Activated T-cell treated with anti-CD3 and anti-CD28 coated beads for 24 hours (primary cell): Measurements from ENCODE around the gene PGGHG.
"Not testable (repeated sequence)": the region's sequence is repeated elsewhere in the genome, so short reads cannot be mapped to it uniquely, and the experiment has no call there.

Experiments
- DNase-seq: peaks from one replicate; pipeline ENCODE4 v3.0.0-alpha.2; 2020; ENCODE audit warnings: low read depth

The PGGHG gene

DNA sequence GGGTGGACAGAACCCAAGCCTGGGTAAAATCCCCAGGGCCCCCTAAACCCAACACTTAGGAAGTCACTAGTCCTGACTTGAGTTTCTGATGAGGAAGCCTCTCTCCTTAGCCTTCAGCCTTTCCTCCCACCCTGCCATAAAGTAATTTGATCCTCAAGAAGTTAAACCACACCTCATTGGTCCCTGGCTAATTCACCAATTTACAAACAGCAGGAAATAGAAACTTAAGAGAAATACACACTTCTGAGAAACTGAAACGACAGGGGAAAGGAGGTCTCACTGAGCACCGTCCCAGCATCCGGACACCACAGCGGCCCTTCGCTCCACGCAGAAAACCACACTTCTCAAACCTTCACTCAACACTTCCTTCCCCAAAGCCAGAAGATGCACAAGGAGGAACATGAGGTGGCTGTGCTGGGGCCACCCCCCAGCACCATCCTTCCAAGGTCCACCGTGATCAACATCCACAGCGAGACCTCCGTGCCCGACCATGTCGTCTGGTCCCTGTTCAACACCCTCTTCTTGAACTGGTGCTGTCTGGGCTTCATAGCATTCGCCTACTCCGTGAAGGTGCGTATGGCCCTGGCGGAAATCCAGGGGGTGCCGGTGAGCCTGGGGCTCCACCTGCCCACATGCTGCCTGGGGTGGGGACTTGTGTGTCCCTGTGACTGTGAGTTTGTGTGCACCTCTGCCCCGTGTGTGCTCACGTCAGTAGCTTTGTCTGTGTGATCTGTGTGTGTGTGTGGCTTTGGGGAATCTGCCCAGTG lies 25.0 kb downstream of the PGGHG start, which contains the start of gene IFITM1:
Gene IFITM1, plus strand, starts transcription at position 254 of the 767 bp plus-strand sequence. Its CDS starts 131 bp downstream, at position 385.
- no peak for DNase-seq

DNA sequence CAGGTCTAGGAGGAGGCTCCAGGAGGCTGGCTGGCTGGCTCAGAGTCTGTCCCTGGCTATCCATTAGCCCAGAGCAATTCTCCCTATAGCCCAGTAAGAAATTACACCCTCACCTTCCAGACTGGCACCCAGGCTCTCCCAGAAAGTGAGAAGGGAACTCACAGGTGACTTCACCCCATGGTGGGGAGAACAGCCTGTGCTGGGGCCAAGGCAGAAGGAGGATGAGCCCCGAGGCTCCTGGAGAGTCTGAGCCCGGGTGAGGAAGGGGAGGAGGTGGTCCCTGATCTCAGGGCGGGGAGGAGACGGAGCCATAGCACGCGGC lies 25.6 kb downstream of the PGGHG start:
- DNase-seq = not testable (repeated sequence)

DNA sequence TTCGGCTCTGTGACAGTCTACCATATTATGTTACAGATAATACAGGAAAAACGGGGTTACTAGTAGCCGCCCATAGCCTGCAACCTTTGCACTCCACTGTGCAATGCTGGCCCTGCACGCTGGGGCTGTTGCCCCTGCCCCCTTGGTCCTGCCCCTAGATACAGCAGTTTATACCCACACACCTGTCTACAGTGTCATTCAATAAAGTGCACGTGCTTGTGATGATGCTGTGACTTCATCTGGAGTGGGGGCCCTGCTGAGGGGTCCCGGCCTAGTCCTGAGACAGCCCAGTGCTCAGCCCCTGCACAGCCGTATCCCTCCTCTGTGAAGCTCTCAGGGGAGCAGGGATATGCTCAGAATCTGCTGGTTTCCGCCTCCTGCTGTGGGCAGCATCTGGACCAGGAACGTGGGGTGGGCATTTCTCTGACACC lies 26.1 kb downstream of the PGGHG start:
- DNase-seq = no peak

DNA sequence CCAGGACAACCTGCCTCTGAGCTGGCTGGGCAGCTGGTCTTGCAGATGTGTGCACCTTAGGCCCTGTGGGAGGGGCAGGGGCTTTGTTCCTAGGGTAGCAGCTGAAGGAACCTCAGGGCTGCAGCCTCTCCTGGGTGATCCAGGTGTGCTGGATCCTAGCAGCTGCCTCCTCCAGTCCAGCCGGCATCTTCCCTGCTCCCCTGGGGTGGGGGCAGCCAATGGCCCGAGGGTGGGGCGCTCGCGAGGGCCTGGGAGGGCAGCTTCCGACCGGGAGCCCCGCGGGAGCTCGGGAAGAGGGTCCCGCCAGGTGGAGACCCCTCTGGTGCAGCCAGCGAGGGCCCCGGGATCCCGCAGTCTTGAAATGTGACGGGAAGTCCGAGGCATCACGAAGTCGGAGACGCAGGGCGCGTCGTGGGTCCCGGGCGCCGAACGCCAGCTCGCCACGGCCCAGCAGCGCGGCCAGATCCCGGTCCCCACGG lies 26.6 kb downstream of the PGGHG start:
- no peak for DNase-seq

DNA sequence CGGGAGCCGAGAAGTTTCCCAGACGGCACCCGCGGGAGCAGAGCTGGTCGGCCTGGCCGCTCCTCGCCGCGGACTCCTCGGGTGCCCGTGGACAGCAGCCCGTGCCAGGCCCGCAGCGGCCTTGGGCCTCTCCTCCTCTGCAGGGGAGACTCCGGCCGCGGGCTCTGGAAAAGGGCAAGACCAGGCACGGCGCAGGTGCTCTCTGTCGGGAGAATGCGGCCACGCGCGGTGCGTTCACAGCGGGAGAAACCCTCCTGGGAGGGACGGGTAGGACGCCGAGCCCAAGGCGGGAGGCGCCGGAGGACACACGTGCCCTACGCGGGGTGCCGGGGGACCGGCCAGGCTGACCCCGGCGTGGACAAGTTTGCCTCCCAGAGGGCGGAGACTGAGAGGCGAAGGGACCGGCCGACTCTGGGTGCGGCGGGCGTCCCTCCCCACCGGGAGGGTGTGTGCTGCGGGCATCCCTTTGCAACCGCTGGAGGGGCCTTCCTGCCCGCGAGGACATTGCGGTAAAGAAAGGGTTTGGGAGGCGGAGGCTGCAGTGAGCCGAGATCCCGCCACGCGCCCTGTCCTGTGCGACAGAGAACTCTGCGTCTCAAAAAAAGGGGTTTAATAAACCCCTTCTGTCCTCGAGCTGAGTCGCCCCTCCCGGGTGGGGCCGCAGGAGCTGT lies 27.2 kb downstream of the PGGHG start:
- DNase-seq = no peak

DNA sequence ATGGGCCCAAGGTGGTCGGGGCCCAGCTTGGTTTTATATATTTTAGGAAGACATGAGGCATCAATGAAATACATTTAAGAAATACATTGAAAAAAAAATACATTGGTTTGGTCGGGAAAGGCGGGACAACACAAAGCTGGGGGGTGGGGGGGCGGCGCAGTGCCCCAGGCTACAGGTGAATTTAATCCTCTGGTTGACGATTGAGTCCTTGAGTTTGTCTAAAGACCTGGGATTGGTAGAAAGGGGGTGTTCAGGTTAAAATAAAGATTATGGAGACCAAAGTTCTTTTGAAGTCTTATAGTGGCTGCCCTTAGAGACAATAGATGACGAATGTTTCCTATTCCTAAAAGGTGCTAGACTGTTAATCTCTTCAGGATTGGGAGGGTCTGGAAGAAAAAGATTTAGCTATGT lies 28.0 kb downstream of the PGGHG start:
- DNase-seq = no peak

DNA sequence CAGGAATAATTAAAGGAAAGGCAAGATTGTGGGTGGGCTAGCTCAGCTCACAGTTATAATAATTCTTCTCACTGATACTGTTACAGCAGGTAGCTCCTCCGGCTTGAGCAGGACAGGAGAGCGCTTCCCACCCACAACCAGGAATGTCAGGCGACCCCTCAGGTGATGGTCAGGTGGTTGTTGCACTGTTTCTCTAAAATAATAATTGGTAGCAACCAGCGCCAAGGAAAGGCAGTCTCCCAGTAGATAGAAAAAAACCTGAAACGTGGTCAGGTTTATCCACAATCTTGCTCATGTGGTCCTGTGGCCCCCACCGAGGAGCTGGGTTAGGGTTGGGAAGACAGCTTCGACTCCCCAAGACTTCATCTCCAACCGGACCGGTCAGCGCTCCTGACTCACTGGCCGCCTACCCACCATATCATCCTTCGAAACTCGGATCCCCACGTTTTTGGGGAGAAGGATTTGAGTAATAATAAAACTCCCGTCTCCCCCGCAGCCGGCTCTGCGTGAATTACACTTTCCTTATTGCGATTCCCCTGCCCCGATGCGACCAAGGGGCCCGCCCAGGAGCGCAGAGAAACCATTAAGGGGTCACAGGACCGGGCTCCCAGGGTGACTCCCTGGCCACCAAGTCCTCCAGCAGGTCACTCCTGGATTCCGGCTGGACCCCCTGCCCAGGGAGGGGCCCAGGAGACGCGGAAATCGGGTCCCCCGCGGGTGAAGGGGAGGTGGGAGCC lies 28.9 kb downstream of the PGGHG start:
- DNase-seq = not testable (repeated sequence)

DNA sequence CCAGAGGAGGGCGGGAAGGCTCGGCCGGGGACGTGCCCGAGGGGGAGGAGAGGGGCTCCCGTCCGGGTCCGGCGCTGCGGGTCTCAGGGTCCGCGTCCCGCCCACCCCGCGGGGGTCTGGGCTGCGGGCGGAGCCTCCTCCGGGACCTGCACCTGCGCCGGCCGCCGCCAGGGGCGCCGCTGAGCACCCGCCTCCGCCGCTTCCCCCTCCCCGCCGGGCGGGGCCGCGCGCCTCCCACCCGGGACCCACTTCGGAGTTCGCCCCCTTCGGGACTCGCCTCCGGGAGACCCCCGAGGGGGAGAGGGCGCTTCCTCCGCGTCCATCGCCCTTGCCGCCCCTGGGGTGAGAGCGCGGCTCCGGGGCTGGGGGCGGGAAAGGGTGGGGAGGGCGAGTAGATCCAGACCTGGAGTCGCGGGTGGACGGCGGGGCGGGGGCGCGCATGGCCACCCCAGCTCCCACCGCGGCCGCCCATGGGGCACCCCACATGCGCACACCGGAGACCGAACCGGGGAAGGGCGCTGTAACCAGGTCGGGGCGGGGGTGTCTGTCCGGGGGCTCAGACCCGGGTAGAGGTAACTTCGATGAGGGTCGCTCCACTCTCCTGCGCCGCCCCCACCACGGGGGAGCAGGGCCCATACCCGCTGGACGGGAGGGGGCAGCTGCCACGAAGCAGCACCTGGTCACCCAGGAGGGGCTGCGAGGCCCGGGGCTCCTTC lies 29.6 kb downstream of the PGGHG start:
- DNase-seq = not testable (repeated sequence)

DNA sequence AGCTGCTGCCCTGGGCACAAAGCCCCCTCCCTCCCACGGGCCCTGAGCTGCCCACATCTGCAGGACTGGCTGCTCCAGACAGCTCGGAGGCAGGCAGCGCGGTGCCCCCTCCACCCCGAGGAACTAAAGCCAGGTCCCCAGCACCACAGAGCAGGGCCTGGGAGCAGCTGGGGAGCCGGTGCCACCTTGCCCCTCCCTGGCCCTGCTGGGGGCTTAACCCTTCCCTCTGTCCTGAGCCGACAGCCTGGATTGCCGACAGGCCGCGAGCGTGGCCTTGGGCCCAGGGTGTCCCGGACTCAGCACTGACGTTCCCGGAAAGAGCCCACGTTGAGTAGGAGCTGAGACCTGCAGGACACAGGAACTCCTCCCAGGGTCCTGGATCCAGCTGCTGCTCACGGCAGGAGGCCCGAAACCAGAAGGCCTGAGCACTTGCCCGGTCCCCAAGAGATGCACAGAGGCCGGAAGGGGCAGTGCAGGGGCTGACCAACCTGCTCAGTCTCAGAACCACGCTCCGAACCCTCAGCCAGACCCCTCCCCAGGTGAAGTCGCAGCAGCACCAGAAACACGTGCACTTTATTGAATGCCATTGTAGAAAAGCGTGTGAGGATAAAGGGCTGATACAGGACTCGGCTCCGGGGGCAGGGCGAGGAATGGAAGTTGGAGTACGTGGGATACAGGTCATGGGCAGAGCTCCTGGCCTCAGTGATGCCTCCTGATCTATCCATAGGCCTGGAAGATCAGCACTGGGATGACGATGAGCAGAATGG lies 30.4 kb downstream of the PGGHG start:
- DNase-seq = not testable (repeated sequence)

DNA sequence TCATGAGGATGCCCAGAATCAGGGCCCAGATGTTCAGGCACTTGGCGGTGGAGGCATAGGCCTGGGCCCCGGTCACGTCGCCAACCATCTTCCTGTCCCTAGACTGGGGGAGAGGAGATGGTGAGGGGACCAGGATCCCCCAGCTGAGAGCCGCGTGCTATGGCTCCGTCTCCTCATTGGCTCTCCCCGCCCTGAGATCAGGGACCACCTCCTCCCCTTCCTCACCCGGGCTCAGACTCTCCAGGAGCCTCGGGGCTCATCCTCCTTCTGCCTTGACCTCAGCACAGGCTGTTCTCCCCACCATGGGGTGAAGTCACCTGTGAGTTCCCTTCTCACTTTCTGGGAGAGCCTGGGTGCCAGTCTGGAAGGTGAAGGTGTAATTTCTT lies 31.0 kb downstream of the PGGHG start:
- not testable (repeated sequence) for DNase-seq

DNA sequence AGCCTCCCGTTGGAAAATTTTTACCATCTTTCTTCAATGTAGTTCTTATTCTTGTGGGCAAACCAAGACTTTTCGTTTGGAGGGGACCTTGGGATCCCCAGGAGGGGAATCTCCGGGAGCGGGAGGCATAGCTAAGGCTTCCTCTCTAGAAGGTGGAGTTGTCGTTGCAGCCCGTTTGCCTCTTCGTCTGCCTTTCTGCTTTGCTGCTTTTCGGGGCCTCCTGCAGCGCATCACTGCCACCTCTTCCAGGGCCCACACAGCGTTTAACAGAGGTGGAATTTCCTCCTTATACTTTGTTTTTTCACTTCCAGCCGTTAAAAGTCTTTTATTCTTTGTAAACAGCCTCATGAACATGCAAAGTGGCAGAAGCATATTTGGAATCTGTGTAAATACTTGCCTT lies 35.2 kb downstream of the PGGHG start:
- DNase-seq = no peak

DNA sequence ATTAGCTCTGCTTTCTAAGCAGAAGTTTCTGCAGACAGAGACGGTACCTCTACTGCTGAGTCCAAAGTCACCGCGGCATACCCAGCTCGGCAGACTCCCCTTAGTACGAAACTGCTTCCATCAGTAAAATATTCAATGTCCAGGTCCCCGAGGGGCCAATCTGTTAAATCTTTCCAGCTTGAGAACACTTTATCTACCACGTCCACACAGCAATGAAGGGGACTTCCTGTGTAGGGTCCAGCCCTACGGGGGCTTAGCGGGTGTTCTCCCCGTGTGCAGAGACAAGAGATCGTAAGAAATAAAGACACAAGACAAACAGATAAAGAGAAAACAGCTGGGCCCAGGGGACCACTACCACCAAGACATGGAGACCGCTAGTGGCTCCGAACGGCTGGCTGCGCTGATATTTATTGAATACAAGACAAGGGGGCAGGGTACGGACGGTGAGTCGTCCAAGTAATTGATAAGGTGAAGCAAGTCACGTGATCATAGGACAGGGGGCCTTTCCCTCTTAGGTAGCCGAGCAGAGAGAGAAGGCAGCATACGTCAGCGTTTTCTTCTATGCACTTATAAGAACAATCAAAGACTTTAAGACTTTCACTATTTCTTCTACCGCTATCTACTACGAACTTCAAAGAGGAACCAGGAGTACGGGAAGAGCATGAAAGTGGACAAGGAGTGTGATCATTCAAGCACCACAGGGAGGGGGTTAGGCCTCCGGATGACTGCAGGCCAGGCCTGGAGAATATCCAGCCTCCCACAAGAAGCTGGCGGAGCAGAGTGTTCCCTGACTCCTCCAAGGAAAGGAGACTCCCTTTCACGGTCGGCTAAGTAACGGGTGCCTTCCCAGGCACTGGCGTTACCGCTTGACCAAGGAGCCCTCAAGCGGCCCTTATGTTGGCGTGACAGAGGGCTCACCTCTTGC lies 35.9 kb downstream of the PGGHG start:
- not testable (repeated sequence) for DNase-seq

DNA sequence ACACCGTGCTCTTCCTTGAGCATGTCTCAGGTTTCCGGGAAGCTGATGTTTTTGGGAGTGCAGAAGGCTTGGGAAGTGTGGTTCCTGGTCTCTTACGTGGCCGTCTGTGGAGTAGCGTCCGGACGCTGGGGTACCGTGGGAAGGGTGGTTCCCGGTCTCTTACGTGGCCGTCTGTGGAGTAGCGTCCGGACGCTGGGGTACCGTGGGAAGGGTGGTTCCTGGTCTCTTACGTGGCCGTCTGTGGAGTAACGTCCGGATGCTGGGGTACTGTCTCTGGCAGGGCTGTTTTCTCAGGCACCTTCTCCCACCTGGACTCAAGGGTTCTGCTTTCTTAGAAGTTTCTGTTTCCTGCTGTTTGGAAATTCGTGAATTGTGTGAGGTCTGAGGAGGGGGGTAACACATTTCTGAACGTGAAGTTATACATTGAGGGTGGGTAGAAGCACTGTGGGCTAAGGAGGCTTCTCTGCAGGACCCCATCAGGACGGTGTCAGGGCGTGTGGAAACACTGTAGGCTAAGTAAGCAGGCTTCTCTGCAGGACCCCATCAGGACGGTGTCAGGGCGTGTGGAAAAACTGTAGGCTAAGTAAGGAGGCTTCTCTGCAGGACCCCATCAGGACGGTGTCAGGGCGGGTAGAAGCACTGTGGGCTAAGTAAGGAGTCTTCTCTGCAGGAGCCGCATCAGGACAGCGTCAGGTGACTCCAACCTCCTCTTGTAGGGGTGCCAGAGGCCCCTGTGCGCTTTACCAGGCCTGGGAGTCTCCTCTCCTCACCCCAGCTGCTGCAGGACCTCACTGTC lies 37.1 kb downstream of the PGGHG start:
- no peak for DNase-seq

DNA sequence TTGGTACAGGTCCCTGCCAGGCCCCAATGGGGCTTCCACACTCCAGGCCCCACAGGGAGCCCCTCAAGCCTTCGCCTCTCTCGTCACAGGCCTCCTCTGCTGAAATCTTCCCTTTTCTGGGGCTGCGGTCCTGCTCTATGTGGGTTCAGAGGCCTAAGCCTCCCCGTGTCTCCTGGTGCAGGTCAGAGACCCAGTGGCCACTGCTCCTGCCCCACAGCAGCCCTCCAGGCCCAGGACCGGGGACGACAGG lies 37.6 kb downstream of the PGGHG start:
- no peak for DNase-seq

DNA sequence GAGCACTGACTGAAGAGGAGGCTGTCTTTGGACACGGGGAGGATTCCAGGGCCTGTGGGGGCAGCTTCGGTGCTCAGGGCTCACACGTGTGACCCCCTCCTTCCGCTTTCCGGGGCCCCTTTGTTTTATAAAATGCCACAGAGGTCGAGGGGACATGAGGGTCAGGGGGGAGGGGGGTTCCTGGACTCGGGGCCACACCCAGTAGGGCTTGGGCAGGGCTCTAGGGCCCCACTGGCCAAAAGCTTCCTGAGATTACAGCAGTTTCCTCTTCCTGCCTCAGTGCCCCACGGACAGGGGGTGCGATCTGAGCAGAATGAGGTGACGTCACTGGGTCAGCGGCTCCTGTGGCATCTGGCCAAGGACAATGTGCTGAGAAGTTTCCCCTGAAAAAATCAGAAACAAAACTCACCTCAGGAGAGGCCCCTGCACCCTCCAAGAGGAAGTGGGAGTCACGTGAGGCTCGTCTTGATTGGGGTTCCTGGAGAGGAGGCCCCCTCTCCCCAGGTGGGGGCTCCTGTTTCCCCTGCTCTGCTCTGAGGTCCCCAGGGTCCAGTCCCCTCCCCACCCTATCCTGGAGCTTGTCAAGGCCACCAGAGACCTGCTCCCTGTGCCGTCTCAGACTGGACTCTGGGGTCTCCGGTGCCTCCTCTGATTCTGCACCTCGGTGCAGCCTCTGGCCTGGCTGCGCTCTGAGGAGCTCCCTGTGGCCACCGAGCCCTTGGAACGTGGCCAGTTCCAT lies 38.1 kb downstream of the PGGHG start:
- no peak for DNase-seq

DNA sequence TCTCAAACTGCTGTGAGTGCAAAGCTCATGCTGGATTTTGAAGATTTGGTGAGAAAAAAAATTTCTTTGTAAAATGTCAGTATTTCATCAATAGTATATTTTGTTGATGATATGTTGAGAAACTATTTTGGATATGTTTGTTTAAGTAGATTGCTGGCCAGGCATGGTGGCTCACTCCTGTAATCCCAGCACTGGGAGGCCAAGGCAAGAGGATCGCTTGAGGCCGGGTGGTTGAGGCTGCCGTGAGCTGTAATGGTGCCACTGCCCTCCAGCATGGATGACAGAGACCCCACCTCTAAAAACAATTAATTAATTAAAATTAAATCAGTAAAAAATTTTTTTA lies 38.6 kb downstream of the PGGHG start:
- DNase-seq = no peak

DNA sequence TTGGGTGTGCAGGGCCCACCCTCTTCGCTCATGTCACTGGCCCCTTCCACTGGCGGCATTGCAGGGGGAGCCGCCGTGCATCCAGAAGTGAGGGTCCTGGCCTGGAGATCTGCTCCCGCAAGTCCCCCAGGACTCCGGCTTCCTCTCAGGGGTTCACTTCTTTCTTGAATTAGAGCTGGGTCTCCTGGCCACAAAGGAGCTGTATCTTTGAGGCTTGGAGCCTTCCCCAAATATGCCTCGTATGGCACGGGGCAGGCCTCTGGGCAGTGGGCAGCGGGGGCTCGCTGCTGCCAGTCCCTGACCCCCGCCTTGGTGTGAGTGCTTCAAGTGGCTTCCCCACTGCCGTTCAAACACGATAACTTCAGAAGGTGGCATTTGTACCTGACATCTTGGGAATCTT lies 39.1 kb downstream of the PGGHG start:
- DNase-seq = no peak

DNA sequence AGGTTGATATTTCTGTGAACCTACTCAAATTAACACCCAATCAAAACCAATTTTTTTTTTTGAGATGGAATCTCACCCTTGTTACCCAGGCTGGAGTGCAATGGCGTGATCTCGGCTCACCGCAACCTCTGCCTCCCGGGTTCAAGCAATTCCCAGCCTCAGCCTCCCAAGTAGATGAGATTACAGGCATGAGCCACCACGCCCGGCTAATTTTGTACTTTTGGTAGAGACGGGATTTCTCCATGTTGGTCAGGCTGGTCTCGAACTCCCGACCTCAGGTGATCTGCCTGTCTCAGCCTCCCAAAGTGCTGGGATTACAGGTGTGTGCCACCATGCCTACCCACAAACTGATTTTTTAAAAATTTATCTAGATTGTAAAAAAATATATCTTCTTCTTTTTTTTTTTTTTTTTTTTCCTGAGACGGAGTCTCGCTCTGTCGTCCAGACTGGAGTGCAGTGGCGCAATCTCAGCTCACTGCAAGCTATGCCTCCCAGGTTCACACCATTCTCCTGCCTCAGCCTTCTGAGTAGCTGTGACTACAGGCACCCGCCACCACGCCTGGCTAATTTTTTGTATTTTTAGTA lies 39.7 kb downstream of the PGGHG start:
- DNase-seq = not testable (repeated sequence)

DNA sequence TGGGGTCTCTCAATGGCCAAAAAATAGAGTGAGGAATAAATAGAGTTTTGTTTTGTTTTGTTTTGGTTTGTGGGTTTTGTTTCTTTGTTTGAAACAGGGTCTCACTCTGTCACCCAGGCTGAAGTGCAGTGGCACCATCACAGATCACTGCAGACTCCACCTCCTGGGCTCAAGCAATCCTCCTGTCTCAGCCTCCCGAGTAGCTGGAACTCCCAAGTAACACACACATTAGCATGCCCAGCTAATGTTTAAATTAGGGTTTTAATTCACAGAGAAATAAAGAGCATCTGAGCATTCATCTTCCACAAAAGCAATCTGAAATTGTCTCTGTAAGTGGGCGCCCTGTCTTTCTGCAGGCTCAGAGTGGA lies 40.9 kb downstream of the PGGHG start:
- no peak for DNase-seq
